ENCODE results near the gene SLC35D1.

The SLC35D1 gene

DNA sequence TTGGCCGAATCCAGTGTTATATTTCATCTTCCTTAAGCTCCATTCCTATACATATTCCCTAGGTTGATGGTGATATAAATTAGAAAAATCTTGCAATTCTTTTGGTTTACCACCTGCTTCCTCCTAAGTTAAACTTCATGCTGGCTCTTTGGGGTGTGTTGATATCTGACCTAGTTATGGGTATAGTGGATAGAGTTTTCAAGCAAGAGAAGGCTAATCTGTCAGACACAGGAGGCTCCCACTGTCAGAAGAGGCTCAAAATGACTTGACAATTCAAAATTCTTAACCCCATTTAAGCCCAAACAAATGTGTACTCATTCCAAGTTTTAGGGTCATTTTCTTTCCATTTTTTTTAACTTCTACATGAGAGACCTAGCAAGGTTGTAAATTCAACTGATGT, 8.5 kb upstream of the SLC35D1 start:
- DNase-seq (ENCODE audit: low read depth) = no peak
- TF ChIP-seq, protein P1, sequence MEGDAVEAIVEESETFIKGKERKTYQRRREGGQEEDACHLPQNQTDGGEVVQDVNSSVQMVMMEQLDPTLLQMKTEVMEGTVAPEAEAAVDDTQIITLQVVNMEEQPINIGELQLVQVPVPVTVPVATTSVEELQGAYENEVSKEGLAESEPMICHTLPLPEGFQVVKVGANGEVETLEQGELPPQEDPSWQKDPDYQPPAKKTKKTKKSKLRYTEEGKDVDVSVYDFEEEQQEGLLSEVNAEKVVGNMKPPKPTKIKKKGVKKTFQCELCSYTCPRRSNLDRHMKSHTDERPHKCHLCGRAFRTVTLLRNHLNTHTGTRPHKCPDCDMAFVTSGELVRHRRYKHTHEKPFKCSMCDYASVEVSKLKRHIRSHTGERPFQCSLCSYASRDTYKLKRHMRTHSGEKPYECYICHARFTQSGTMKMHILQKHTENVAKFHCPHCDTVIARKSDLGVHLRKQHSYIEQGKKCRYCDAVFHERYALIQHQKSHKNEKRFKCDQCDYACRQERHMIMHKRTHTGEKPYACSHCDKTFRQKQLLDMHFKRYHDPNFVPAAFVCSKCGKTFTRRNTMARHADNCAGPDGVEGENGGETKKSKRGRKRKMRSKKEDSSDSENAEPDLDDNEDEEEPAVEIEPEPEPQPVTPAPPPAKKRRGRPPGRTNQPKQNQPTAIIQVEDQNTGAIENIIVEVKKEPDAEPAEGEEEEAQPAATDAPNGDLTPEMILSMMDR (conservative IDR thresholded peaks at IDR 0.05; ENCODE audit: control insufficient read depth, insufficient read depth, low read depth, low read length) = no peak
- H3K4me3 ChIP-seq (ENCODE audit: control insufficient read depth, low read depth, low read length) = no peak overlapping the region

DNA sequence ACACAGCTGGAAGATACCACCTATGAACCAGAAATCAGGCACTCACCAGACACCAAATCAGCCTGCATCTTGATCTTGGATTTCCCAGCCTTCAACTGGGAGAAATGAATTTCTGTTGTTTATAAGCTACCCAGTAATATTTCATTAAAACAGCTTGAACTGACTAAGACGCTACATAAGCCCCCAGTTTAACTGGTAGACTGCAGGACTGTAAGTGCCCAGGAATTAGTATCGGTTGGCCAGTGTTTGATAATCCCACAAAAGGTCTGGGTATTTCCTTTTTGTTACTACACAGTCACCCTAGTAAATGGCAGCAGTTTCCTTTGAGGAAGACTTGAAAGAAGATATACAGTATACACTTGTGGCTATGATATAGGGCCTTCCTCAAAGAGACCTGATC, 7.3 kb upstream of the SLC35D1 start:
- TF ChIP-seq, protein P1 (conservative IDR thresholded peaks at IDR 0.05; ENCODE audit: control insufficient read depth, insufficient read depth, low read depth, low read length) = no peak
- no peak overlapping the region for H3K4me3 ChIP-seq (ENCODE audit: control insufficient read depth, low read depth, low read length)

DNA sequence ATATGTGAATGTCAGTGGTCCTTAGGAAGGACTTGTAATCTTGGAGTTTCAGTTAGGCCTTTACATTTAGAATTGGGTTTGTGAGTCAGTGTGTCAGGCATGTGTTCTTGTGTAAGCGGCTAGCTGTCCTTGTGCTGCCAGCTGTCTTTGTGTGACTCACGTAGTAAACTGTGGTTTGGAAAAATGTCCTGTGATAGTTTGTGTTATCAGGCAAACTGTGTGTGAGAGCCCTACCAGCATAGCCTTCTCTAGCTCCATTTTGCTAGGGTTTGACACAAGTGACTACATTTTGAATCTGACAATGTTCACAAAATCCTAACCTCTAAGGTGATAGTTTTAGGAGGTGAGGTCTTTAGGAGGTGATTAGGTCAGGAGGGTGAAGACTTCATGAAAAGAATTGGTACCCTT, 6.9 kb upstream of the SLC35D1 start:
- H3K4me3 ChIP-seq (ENCODE audit: control insufficient read depth, low read depth, low read length) = no peak overlapping the region
- TF ChIP-seq, protein P1 (conservative IDR thresholded peaks at IDR 0.05; ENCODE audit: control insufficient read depth, insufficient read depth, low read depth, low read length) = no peak
- peak; percentile 98 for DNase-seq (ENCODE audit: low read depth)

More for the DNA sequence above, 7.3 kb upstream of the SLC35D1 start:
- no peak for DNase-seq (ENCODE audit: low read depth)

DNA sequence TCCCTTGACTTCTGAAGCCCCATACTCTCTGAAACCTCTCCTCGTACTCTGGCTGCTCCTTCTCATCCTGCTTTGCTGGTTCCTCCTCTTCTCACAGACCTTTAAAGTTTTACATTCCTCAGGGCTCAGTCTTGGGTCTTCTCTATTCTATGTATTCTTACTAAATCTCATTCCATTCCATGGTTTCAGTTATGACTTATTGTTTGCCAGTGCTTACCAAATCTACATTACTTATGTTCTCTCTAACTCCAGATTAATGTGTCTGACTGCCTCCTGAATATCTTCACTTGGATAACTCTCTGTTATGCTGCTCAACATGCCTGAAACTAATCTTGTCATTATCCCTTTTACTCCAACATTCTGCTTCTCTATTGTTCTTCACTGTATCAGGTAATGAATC, 5.4 kb upstream of the SLC35D1 start:
- DNase-seq (ENCODE audit: low read depth) = peak; percentile 43
- no peak overlapping the region for H3K4me3 ChIP-seq (ENCODE audit: control insufficient read depth, low read depth, low read length)
- TF ChIP-seq, protein P1 (conservative IDR thresholded peaks at IDR 0.05; ENCODE audit: control insufficient read depth, insufficient read depth, low read depth, low read length) = no peak

DNA sequence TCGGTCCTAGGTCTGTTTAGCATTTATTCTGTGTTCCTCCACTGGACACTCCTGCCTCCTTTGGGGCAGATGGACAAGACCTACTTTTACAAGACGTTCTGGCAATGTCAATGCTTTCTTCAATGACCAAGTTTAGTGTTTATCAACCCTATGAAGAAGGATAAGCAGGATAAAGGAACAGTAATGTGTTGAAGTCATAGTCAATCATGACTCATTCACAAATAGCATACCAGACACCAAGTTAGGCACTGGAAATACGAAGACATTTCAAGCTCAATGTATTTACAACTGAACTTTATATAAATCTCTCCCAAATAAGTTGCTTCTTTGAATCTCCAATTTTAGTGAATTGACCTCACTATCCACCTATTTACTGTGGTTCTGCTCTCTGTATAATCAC, 4.8 kb upstream of the SLC35D1 start:
- TF ChIP-seq, protein P1 (conservative IDR thresholded peaks at IDR 0.05; ENCODE audit: control insufficient read depth, insufficient read depth, low read depth, low read length) = no peak
- peak; percentile 54 for DNase-seq (ENCODE audit: low read depth)

DNA sequence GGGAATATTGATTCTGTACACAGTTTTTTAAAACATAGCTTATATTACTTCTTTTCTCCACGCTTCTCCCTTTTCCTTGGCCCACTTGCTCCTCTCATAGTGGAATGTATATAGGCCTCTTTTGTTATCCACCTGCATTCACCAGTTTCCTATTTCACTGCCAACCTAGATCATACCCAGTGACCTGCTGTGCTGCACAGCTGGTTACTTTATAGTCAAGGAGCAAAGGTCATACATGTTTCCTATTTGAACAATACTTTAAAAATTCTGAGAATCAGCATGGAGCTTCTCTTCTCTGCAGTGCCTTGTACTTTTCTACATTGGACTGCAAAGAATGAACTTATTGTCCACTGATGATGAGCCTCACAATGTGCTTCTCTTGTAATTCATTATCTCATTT, 4.3 kb upstream of the SLC35D1 start:
- DNase-seq (ENCODE audit: low read depth) = no peak
- TF ChIP-seq, protein P1 (conservative IDR thresholded peaks at IDR 0.05; ENCODE audit: control insufficient read depth, insufficient read depth, low read depth, low read length) = no peak
- no peak overlapping the region for H3K4me3 ChIP-seq (ENCODE audit: control insufficient read depth, low read depth, low read length)

More for the DNA sequence above, 4.8 kb upstream of the SLC35D1 start:
- H3K4me3 ChIP-seq (ENCODE audit: control insufficient read depth, low read depth, low read length) = no peak overlapping the region

DNA sequence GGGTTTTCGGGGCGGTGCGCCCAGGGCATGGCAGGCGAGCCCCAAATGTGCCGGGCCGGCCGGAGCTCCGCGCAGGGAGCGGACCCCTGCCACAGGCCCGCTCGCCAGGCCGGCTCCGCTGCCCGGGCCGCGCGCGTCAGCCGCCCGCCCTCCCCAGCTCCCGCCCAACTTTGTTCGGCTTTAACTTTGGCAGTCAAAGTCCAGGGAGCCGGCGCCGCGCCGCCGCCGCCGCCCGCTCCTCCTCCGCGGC, 488 bp downstream of the SLC35D1 start:
- H3K4me3 ChIP-seq (ENCODE audit: control insufficient read depth, low read depth, low read length) = peak overlapping the region; percentile 84
- TF ChIP-seq, protein P1 (conservative IDR thresholded peaks at IDR 0.05; ENCODE audit: control insufficient read depth, insufficient read depth, low read depth, low read length) = no peak
- DNase-seq (ENCODE audit: low read depth) = no peak
